HepG2 (cell line): ENCODE measurements around the gene AXIN2. TPM values are rescaled to one million over a fixed set of nuclear protein-coding genes. Genes with fewer than 3 reads are reported as not detected.

ENCODE experiments used
- ATAC-seq: fragments of 200-7000 bp; cut with Tn5 transposase; 3 replicates; pipeline ENCODE4 v1.9.1; 2020; ENCODE audit warnings: mild to moderate bottlenecking, moderate library complexity
- BruUV-seq: library from RNA; stranded (reverse); fragments of 400-500 nt; replicated peaks from 2 replicates; lab custom pipeline; 2021; lab: Mats Ljungman, UMichigan
- CTCF ChIA-PET: fragments of 300-600 bp; formaldehyde crosslinking; extraction: SDS; loops from one replicate; lab custom pipeline; 2021; ENCODE audit warnings: low total read pairs, inconsistent platforms, low intra/inter-chr PET ratio; lab: Yijun Ruan, JAX
- POLR2A ChIA-PET: fragments of 350-600 bp; sonication (Branson Sonifier 250); formaldehyde crosslinking; loops from one replicate; lab custom pipeline; 2020; ENCODE audit warnings: antibody characterized with exemption, inconsistent platforms; lab: Yijun Ruan, JAX
- DNase-seq: peaks from one replicate; pipeline ENCODE4 v3.0.0-alpha.2; 2015; ENCODE audit warnings: low spot score
- FAIRE-seq: peaks from 3 replicates; lab custom pipeline; 2011; peaks lifted over from hg19 to GRCh38; lab: Jason Lieb, UNC
- H2AFZ ChIP-seq: one replicate; pipeline ENCODE4 v1.6.1; 2011; ENCODE audit warnings: low read length, inconsistent platforms
- H3K27ac ChIP-seq: fragments of 300-600 bp; 3 replicates; pipeline ENCODE4 v1.8.0; 2011; ENCODE audit warnings: mixed run types, mild to moderate bottlenecking, mixed read lengths, low read length, inconsistent platforms; ENCODE audit not compliant: insufficient read depth; ENCODE audit errors: extremely low read length
- H3K27me3 ChIP-seq, 2 experiments: fragments of 200-600 bp in 1 of 2; 2 replicates in 1 of 2; 3 replicates in 1 of 2; pipeline versions ENCODE4 v1.6.0 to v1.8.0; 2011; ENCODE audit warnings: low read length in 2 of 2, mild to moderate bottlenecking in 2 of 2, moderate library complexity in 2 of 2, inconsistent platforms in 1 of 2; ENCODE audit not compliant: insufficient read depth in 2 of 2, control insufficient read depth in 1 of 2
- H3K36me3 ChIP-seq, 2 experiments: fragments of 200-600 bp in 1 of 2; replicated peaks in 1 of 2; 2 replicates in 1 of 2; 3 replicates in 1 of 2; pipeline versions ENCODE4 v1.5.1 to v1.8.0; 2011; ENCODE audit warnings: low read length in 2 of 2, inconsistent platforms in 1 of 2; ENCODE audit not compliant: insufficient read depth in 2 of 2, control insufficient read depth in 1 of 2
- H3K4me1 ChIP-seq: 2 replicates; pipeline ENCODE4 v1.5.1; 2012; ENCODE audit warnings: low read length, inconsistent platforms; ENCODE audit not compliant: insufficient read depth
- H3K4me2 ChIP-seq: 2 replicates; pipeline ENCODE4 v1.6.0; 2011; ENCODE audit warnings: low read depth, low read length, inconsistent platforms
- H3K4me3 ChIP-seq, 3 experiments: fragments of 200-600 bp in 1 of 3; sonication (generic), shearing (Covaris generic) in 1 of 3; replicated peaks in 1 of 3; 2 replicates each; pipeline ENCODE4 v1.5.1; 2011 to 2016; ENCODE audit warnings: low read length in 3 of 3, inconsistent platforms in 2 of 3, low read depth in 2 of 3, mild to moderate bottlenecking in 2 of 3, control low read depth in 1 of 3, mixed read lengths in 1 of 3; ENCODE audit not compliant: insufficient read depth in 1 of 3
- H3K79me2 ChIP-seq: one replicate; pipeline ENCODE4 v1.6.1; 2011; ENCODE audit warnings: low read length, inconsistent platforms; ENCODE audit not compliant: insufficient read depth
- H3K9ac ChIP-seq: 2 replicates; pipeline ENCODE4 v1.6.0; 2011; ENCODE audit warnings: mild to moderate bottlenecking, low read depth, low read length, inconsistent platforms; ENCODE audit not compliant: insufficient read depth
- H3K9me3 ChIP-seq: 2 replicates; pipeline ENCODE4 v1.5.1; 2012; ENCODE audit warnings: mild to moderate bottlenecking, low read length
- H4K20me1 ChIP-seq: 2 replicates; pipeline ENCODE4 v1.6.0; 2011; ENCODE audit warnings: inconsistent platforms, mild to moderate bottlenecking, low read length, moderate library complexity; ENCODE audit not compliant: insufficient read depth
- AGO2 ChIP-seq: fragments of 200-400 bp; formaldehyde crosslinking; optimal IDR thresholded peaks from 2 replicates; pipeline ENCODE3; 2017; ENCODE audit warnings: mild to moderate bottlenecking, low read depth, low read length, moderate library complexity
- RBM22 ChIP-seq: fragments of 200-400 bp; formaldehyde crosslinking; optimal IDR thresholded peaks from 2 replicates; pipeline ENCODE3; 2017; ENCODE audit warnings: mild to moderate bottlenecking, low read length, moderate library complexity
- ZBTB33 ChIP-seq: sonication (generic); formaldehyde crosslinking; IDR thresholded peaks from 2 replicates; pipeline ENCODE4 v1.4.0; 2020; ENCODE audit warnings: missing genetic modification reagents
- ZNF737 ChIP-seq: sonication (generic); formaldehyde crosslinking; IDR thresholded peaks from 2 replicates; pipeline ENCODE4 v1.5.0; 2020; ENCODE audit warnings: missing genetic modification reagents, mild to moderate bottlenecking, borderline replicate concordance
- WGBS: methylation state at CpG from one replicate; pipeline ENCODE4 v1.1.6; 2017; ENCODE audit warnings: low lambda C conversion rate; 5-methylcytosine and 5-hydroxymethylcytosine counted together
- in situ Hi-C: cut with HindIII; loops from 2 replicates; pipeline ENCODE4 v1.10.0; 2017; ENCODE audit warnings: low pct_unique_long_range_greater_than_20kb; ENCODE audit not compliant: extremely low pct_ligation_motif_present
- intact Hi-C: fragments of 100-400 bp; cut with micrococcal nuclease; formaldehyde crosslinking; loops from one replicate; pipeline ENCODE4 v1.10.0; 2022; ENCODE audit not compliant: unreplicated experiment
- polyA plus RNA-seq, 8 experiments: library from polyadenylated mRNA; depleted of rRNA in 3 of 8; stranded (reverse) in 7 of 8; unstranded in 1 of 8; fragments of >200 nt; fragmentation: Illumina TruSeq in 4 of 8; extraction: Trizol in 4 of 8; gene quantifications; 2 replicates each; pipeline versions ENCODE4 v1.2.1 to v1.2.3, GENCODE V29; 2011 to 2016; ENCODE audit warnings: low read depth in 4 of 8, missing spikeins in 1 of 8, mixed read lengths in 1 of 8; ENCODE audit not compliant: insufficient read depth in 1 of 8
- total RNA-seq, 5 experiments: library from RNA; depleted of rRNA; stranded (reverse); fragments of >200 nt; fragmentation: Illumina TruSeq; extraction: Trizol; gene quantifications; 2 replicates each; pipeline ENCODE4 v1.2.3, GENCODE V29; 2016; ENCODE audit warnings: low read depth in 1 of 5

The AXIN2 gene
- total and polyA plus RNA-seq, 2 of the 13 experiments (the other 11 are each of a cell fraction or from before 2014, with no cell fraction given), result 58.6 to 63.4 TPM

GRCh38 chr17:65536573-65537342 lies 24.7 kb downstream of the AXIN2 start:
- intact Hi-C loops, result no loop called here
- 95% methylated on average over 35 of the region's 35 CpGs for WGBS
- H3K9ac ChIP-seq, result no peak overlapping the region
- no peak overlapping the region for H2AFZ ChIP-seq
- H3K4me3 ChIP-seq, result no peak overlapping the region
- no peak for ATAC-seq
- no peaks in the 10 kb centered on the region for H3K27me3 ChIP-seq
- no peak overlapping the region for H3K4me2 ChIP-seq
- in situ Hi-C loops, result loop anchor here (25.0 kb wide), 1 partner anchor 626 kb away; no protein-coding TSS in a partner anchor
- peaks cover 80 to 100% of the 10 kb centered on the region in 2 experiments for H3K36me3 ChIP-seq
- TF ChIP-seq AGO2 (peak; percentile 86), RBM22 (peak; percentile 9), ZBTB33 (peak; percentile 83), ZNF737 (CRISPR knock-in tag) (no peak)
- CTCF ChIA-PET, result no interaction called here
- POLR2A ChIA-PET, result no interaction called here
- no peaks in the 10 kb centered on the region for H3K9me3 ChIP-seq
- DNase-seq, result no peak
- H3K27ac ChIP-seq, result no peak overlapping the region
- peaks cover 25% of the 10 kb centered on the region for H3K4me1 ChIP-seq
- peaks cover 94% of the 10 kb centered on the region for H4K20me1 ChIP-seq
- no TSS peak for BruUV-seq
- peaks cover 25% of the 10 kb centered on the region for H3K79me2 ChIP-seq
- no peak for FAIRE-seq
